HEK293T (cell line): Measurements from ENCODE around the gene AMT.

ENCODE experiments used
- CTCF ChIA-PET: fragments of 350-600 bp; formaldehyde crosslinking; extraction: SDS; loops from one replicate; lab custom pipeline; 2021; ENCODE audit warnings: antibody characterized with exemption, inconsistent platforms; lab: Yijun Ruan, JAX
- POLR2A ChIA-PET: fragments of 350-600 bp; formaldehyde crosslinking; extraction: SDS; loops from one replicate; lab custom pipeline; 2020; ENCODE audit warnings: antibody characterized with exemption, inconsistent platforms; lab: Yijun Ruan, JAX
- DNase-seq: peaks from one replicate; pipeline ENCODE4 v3.0.0; 2012; ENCODE audit warnings: mixed read lengths; ENCODE audit errors: extremely low spot score
- ARNT ChIP-seq: fragments of 450-650 bp; IDR thresholded peaks from 2 replicates; pipeline ENCODE4 v1.6.1; 2017; ENCODE audit warnings: mild to moderate bottlenecking
- BHLHE40 ChIP-seq: fragments of 450-650 bp; IDR thresholded peaks from 2 replicates; pipeline ENCODE4 v1.6.1; 2016; ENCODE audit warnings: mild to moderate bottlenecking, moderate library complexity, borderline replicate concordance
- CTBP1 ChIP-seq: fragments of 450-650 bp; IDR thresholded peaks from 2 replicates; pipeline ENCODE4 v1.6.1; 2016; ENCODE audit warnings: borderline replicate concordance
- ELF4 ChIP-seq: fragments of 450-650 bp; IDR thresholded peaks from 2 replicates; pipeline ENCODE4 v1.6.1; 2017; ENCODE audit warnings: antibody characterized with exemption
- FOXA1 ChIP-seq: fragments of 450-650 bp; IDR thresholded peaks from 2 replicates; pipeline ENCODE4 v1.6.1; 2016; ENCODE audit warnings: mild to moderate bottlenecking
- FOXK2 ChIP-seq: fragments of 450-650 bp; IDR thresholded peaks from 2 replicates; pipeline ENCODE4 v1.6.1; 2016; ENCODE audit warnings: mild to moderate bottlenecking
- FOXM1 ChIP-seq: fragments of 450-650 bp; IDR thresholded peaks from 2 replicates; pipeline ENCODE4 v1.6.1; 2017; ENCODE audit warnings: mild to moderate bottlenecking, borderline replicate concordance
- HDGF ChIP-seq: fragments of 450-650 bp; IDR thresholded peaks from 2 replicates; pipeline ENCODE4 v1.6.1; 2017; ENCODE audit warnings: antibody characterized with exemption, borderline replicate concordance
- L3MBTL2 ChIP-seq: fragments of 450-650 bp; conservative IDR thresholded peaks from 2 replicates; pipeline ENCODE4 v1.6.1; 2016; ENCODE audit warnings: mild to moderate bottlenecking
- LEF1 ChIP-seq: fragments of 450-650 bp; IDR thresholded peaks from 2 replicates; pipeline ENCODE4 v1.6.1; 2017; ENCODE audit warnings: mild to moderate bottlenecking, borderline replicate concordance
- NFRKB ChIP-seq: fragments of 450-650 bp; IDR thresholded peaks from 2 replicates; pipeline ENCODE4 v1.6.1; 2016; ENCODE audit warnings: mild to moderate bottlenecking, moderate library complexity
- PKNOX1 ChIP-seq: fragments of 450-650 bp; IDR thresholded peaks from 2 replicates; pipeline ENCODE4 v1.6.1; 2016
- SP1 ChIP-seq: fragments of 450-650 bp; IDR thresholded peaks from 2 replicates; pipeline ENCODE4 v1.6.1; 2017
- SUZ12 ChIP-seq: fragments of 450-650 bp; IDR thresholded peaks from 2 replicates; pipeline ENCODE4 v1.6.1; 2016; ENCODE audit warnings: mild to moderate bottlenecking
- TARDBP ChIP-seq: fragments of 450-650 bp; IDR thresholded peaks from 2 replicates; pipeline ENCODE4 v1.6.1; 2016
- ZNF384 ChIP-seq: fragments of 450-650 bp; IDR thresholded peaks from 2 replicates; pipeline ENCODE4 v1.6.1; 2016

AMT gene

GRCh38 chr3:49434731-49435130, 12.5 kb upstream of the AMT start:
- ChIA-PET CTCF (no interaction called here), POLR2A (no interaction called here)
- no peak for DNase-seq
- no peak for TF ChIP-seq FOXM1
- no peak for TF ChIP-seq SP1
- no peak for TF ChIP-seq CTBP1
- no peak for TF ChIP-seq FOXA1
- TF ChIP-seq LEF1: no peak
- TF ChIP-seq FOXK2: no peak
- no peak for TF ChIP-seq NFRKB
- no peak for TF ChIP-seq PKNOX1
- TF ChIP-seq ELF4: no peak
- TF ChIP-seq L3MBTL2: no peak

GRCh38 chr3:49428752-49429080, 6.4 kb upstream of the AMT start:
- TF ChIP-seq HDGF (no peak), SP1 (no peak), FOXK2 (no peak), FOXA1 (no peak), ZNF384 (no peak), FOXM1 (no peak), ELF4 (no peak), ARNT (no peak)
- ChIA-PET CTCF (interaction anchor here (0.6 to 1.4 kb wide), 2 partner anchors 89 to 143 kb away, joined by 3 to 6 read pairs; partner anchors contain the start of gene USP4), POLR2A (interaction anchor here (0.6 to 2.6 kb wide), 16 partner anchors 9 to 421 kb away, joined by 3 to 23 read pairs (median 5); partner anchors contain the start of genes DAG1, RHOA, TCTA and USP4)
- no peak for DNase-seq

- CTCF ChIA-PET: no interaction called here
- POLR2A ChIA-PET: interaction anchor here (2.0 to 2.5 kb wide), 2 partner anchors 11 to 15 kb away, joined by 11 to 16 read pairs; partner anchors contain the start of genes RHOA and TCTA
- TF ChIP-seq ZNF384: no peak
- TF ChIP-seq ELF4: no peak
- TF ChIP-seq L3MBTL2: no peak
- no peak for TF ChIP-seq SP1
- no peak for TF ChIP-seq NFRKB
- TF ChIP-seq TARDBP: no peak
- no peak for TF ChIP-seq PKNOX1
- TF ChIP-seq FOXK2: no peak
- TF ChIP-seq ARNT: no peak
- TF ChIP-seq SUZ12: no peak
- no peak for TF ChIP-seq LEF1
- no peak for TF ChIP-seq BHLHE40
- TF ChIP-seq FOXM1: no peak
- TF ChIP-seq FOXA1: no peak
- TF ChIP-seq CTBP1: no peak
- TF ChIP-seq HDGF: no peak
Measured at GRCh38 chr3:49427586-49427985, 5.3 kb upstream of the AMT start.

GRCh38 chr3:49424816-49425215, 2.5 kb upstream of the AMT start:
- POLR2A ChIA-PET: interaction anchor here (3.4 kb wide), 1 partner anchor 13 kb away, joined by 12 read pairs; the partner anchor contains the start of genes RHOA and TCTA
- DNase-seq: no peak
- TF ChIP-seq FOXK2 (no peak), FOXA1 (no peak), BHLHE40 (no peak), ZNF384 (no peak), ARNT (no peak), PKNOX1 (no peak), LEF1 (no peak), FOXM1 (no peak), TARDBP (no peak), HDGF (no peak), SUZ12 (no peak), SP1 (no peak), ELF4 (no peak)
- CTCF ChIA-PET: no interaction called here

More at GRCh38 chr3:49427586-49427985, 5.3 kb upstream of the AMT start:
- no peak for DNase-seq

- ChIA-PET POLR2A (interaction anchor here (0.7 to 2.0 kb wide), 3 partner anchors 9 to 82 kb away, joined by 3 to 12 read pairs (median 4); partner anchors contain the start of genes RHOA, TCTA and USP4), CTCF (no interaction called here)
- no peak for DNase-seq
- no peak for TF ChIP-seq FOXK2
- TF ChIP-seq TARDBP: no peak
Measured at GRCh38 chr3:49421890-49422378, 339 bp downstream of the AMT start.

GRCh38 chr3:49417516-49418120, 4.7 kb downstream of the AMT start:
- no peak for TF ChIP-seq PKNOX1
- TF ChIP-seq BHLHE40: no peak
- TF ChIP-seq SP1: no peak
- no peak for TF ChIP-seq SUZ12
- no peak for TF ChIP-seq L3MBTL2
- no peak for TF ChIP-seq TARDBP
- TF ChIP-seq FOXA1: no peak
- TF ChIP-seq FOXM1: no peak
- no peak for TF ChIP-seq FOXK2
- TF ChIP-seq CTBP1: no peak
- DNase-seq: no peak
- CTCF ChIA-PET: no interaction called here
- POLR2A ChIA-PET: interaction anchor here (0.9 to 3.6 kb wide), 3 partner anchors 8 to 77 kb away, joined by 3 to 16 read pairs (median 6); partner anchors contain the start of genes NICN1 and USP4
